ENCODE results near the gene EXOG.

EXOG gene

DNA sequence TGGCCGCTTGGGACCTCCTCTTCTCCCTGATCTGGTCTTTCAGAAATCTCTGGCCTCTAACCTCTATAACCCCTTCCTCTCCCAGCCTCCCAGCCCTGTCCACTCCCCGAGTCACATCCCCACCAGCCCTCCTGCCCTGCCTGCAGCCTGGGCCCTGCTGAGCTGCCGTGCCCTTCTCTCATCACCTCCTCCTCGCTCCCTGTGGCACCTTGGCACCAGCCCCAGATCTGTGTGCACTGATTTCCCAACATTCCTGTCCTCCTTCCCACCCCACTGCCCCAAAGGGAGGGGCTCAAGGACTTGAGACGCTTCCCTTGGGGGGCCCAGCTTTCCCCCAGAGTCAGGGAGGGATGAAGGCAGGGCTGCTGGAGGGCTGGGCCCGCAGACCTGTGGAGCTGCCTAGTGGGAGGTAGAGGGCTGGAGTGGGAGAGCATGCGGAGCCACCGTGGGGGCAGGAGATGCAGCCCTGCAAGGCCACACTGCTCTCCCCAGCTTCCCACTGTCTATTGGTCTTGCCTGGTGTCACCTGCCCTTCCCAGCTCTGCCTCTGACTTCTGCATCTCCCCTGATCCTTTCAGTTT lies 42.7 kb downstream of the EXOG start:
- Histone ChIP-seq H3K4me3 (ENCODE audit: low read length) (no peak overlapping the region), H3K36me3 (ENCODE audit: insufficient read depth, low read length) (no peaks in the 10 kb centered on the region), H3K4me1 (ENCODE audit: control insufficient read depth, insufficient read depth, low read length) (peaks cover 48% of the 10 kb centered on the region), H3K4me2 (ENCODE audit: low read length) (no peak overlapping the region), H3K9me3 (replicated peaks; ENCODE audit: low read length) (no peaks in the 10 kb centered on the region), H3K27me3 (ENCODE audit: control insufficient read depth, insufficient read depth, low read length) (no peaks in the 10 kb centered on the region), H3K9ac (ENCODE audit: low read depth, low read length) (no peak overlapping the region)

DNA sequence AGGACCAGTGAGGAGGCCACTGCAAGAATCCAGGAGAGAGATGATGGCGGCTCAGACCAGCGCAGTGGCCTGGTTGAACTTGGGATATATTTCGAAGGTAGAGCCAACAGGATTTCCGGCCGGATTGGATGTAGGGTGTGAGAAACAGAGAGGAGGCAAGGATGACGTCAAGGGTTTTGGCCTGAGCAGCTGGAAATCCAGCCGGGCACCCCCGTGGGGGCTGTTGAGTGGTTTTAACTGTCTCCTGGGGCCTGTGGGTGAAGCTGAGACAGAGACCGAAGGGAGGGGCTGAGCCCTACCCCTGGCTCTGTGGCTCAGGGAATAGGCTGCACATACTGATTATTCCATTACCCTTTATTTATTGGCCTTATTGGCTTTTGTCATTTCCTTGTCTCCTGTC lies 45.7 kb downstream of the EXOG start:
- no peaks in the 10 kb centered on the region for H3K36me3 ChIP-seq (ENCODE audit: insufficient read depth, low read length)
- H3K4me2 ChIP-seq (ENCODE audit: low read length): peak overlapping the region; percentile 70
- no peaks in the 10 kb centered on the region for H3K9me3 ChIP-seq (replicated peaks; ENCODE audit: low read length)
- H3K9ac ChIP-seq (ENCODE audit: low read depth, low read length): peak overlapping the region; percentile 87
- peaks cover 64% of the 10 kb centered on the region for H3K4me1 ChIP-seq (ENCODE audit: control insufficient read depth, insufficient read depth, low read length)
- H3K27me3 ChIP-seq (ENCODE audit: control insufficient read depth, insufficient read depth, low read length): no peaks in the 10 kb centered on the region
- H3K4me3 ChIP-seq (ENCODE audit: low read length): peak overlapping the region; percentile 40

DNA sequence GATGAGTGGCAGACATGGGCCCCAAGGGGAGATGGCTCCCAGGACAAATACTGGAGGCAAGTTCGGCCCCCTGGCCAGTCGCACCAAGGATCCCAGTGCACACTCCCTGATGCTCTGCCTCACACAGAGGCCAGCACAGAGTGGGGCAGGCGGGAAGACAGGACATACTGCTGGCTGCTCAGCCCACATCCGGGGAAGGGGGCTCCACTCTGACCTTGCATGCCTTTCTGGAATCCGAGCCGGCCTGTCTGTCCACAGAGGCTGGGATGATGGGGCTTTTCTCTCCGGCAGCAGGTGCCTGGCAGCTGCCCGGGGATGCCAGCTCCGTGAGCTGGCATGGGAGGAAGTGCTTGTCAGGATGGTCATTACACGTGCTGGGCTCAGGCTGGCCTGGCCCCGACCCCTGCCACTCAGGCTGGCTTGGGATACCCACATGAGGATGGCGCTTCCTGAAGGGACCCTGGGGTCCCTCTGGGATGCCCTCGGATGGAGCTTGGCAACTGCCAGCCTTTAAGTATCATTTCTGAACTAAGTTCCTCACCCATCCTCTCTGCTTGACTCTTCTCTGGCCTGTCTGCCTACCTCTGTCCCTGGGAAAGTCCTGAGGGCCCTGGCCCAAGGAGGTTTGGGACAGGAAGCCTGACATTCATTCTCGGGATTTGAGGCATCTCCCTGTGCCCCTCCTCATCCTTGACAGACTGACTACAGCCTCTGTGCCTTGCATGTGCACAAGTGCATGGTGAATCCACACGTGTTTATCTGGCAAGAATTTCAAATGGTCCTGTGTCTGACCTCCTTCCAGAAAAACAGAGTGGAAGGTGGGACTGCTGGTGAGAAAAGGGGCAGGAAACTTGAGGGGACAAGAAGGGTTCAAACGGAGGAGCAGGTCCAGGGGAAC lies 46.5 kb downstream of the EXOG start:
- H3K9me3 ChIP-seq (replicated peaks; ENCODE audit: low read length): no peaks in the 10 kb centered on the region
- H3K4me1 ChIP-seq (ENCODE audit: control insufficient read depth, insufficient read depth, low read length): peaks cover 64% of the 10 kb centered on the region
- H3K36me3 ChIP-seq (ENCODE audit: insufficient read depth, low read length): no peaks in the 10 kb centered on the region
- H3K4me2 ChIP-seq (ENCODE audit: low read length): peak overlapping the region; percentile 70
- peak overlapping the region; percentile 40 for H3K4me3 ChIP-seq (ENCODE audit: low read length)
- no peaks in the 10 kb centered on the region for H3K27me3 ChIP-seq (ENCODE audit: control insufficient read depth, insufficient read depth, low read length)
- peak overlapping the region; percentile 87 for H3K9ac ChIP-seq (ENCODE audit: low read depth, low read length)

DNA sequence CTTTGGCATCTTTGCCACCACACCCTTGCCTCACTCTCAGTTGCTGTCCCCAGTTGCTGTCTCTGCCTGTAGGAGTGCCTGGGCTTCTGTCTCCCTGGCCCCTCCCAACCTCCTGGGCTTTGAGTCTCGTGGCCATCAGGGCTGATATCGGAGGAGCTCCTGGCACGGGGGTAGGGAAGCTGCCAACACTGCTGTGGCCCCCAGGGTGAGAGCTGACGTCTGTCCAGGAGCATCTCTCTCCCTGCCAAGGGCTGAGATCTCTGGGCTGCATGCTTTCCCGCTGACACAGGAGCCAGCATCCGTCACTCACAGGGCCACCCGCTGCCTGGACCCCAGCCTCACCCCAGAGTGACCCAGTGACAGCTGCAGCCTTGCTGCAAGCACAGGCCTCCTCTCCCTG lies 47.4 kb downstream of the EXOG start:
- H3K9ac ChIP-seq (ENCODE audit: low read depth, low read length): peak overlapping the region; percentile 74
- H3K4me3 ChIP-seq (ENCODE audit: low read length): no peak overlapping the region
- no peak overlapping the region for H3K4me2 ChIP-seq (ENCODE audit: low read length)
- H3K9me3 ChIP-seq (replicated peaks; ENCODE audit: low read length): no peaks in the 10 kb centered on the region
- no peaks in the 10 kb centered on the region for H3K27me3 ChIP-seq (ENCODE audit: control insufficient read depth, insufficient read depth, low read length)
- no peaks in the 10 kb centered on the region for H3K36me3 ChIP-seq (ENCODE audit: insufficient read depth, low read length)
- H3K4me1 ChIP-seq (ENCODE audit: control insufficient read depth, insufficient read depth, low read length): peaks cover 68% of the 10 kb centered on the region

DNA sequence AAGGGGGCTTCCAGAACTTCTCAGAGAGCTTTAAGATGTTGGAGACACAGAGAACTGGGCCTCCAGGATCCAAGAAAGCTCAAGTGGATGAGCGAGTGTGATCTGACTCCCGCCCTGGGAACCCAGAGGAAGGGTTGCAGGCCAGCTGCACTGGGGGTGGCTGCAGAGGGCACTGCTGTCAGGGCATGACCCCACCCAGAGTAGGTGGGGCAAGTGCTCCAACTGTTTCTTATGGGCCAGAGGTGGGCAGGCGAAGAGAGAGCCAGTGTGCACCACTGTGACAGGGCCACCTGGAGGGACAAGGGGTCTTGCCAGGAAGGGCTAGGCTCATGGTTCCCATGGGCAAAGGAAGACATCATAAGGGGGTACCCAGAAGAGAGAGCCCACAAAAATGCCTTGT lies 48.8 kb downstream of the EXOG start:
- Histone ChIP-seq H3K4me3 (ENCODE audit: low read length) (no peak overlapping the region), H3K27me3 (ENCODE audit: control insufficient read depth, insufficient read depth, low read length) (no peaks in the 10 kb centered on the region), H3K4me2 (ENCODE audit: low read length) (no peak overlapping the region), H3K9ac (ENCODE audit: low read depth, low read length) (peak overlapping the region; percentile 74), H3K9me3 (replicated peaks; ENCODE audit: low read length) (no peaks in the 10 kb centered on the region), H3K4me1 (ENCODE audit: control insufficient read depth, insufficient read depth, low read length) (peaks cover 57% of the 10 kb centered on the region), H3K36me3 (ENCODE audit: insufficient read depth, low read length) (no peaks in the 10 kb centered on the region)

DNA sequence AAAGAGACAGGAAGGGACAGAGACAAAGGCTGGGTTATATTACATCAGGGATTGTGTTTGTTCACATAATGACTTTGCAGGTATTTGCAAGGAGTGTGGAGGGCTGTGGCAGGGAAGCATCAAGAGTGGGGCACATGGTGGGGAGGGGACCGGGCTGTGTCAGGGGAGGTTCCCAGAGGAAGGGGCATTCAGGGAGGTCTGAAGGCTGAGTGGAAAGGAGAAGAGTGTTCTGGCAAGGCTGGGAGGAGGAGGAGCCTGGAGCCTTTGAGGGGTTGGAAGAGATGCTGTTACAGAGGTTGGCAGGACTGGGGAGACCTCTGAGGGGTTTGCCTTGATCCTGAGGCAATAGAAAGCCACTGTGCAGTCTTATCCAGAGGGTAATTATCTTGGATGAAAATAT lies 49.4 kb downstream of the EXOG start:
- H3K4me3 ChIP-seq (ENCODE audit: low read length): no peak overlapping the region
- H3K9me3 ChIP-seq (replicated peaks; ENCODE audit: low read length): no peaks in the 10 kb centered on the region
- peaks cover 51% of the 10 kb centered on the region for H3K4me1 ChIP-seq (ENCODE audit: control insufficient read depth, insufficient read depth, low read length)
- H3K4me2 ChIP-seq (ENCODE audit: low read length): no peak overlapping the region
- H3K9ac ChIP-seq (ENCODE audit: low read depth, low read length): peak overlapping the region; percentile 9
- H3K27me3 ChIP-seq (ENCODE audit: control insufficient read depth, insufficient read depth, low read length): no peaks in the 10 kb centered on the region
- H3K36me3 ChIP-seq (ENCODE audit: insufficient read depth, low read length): no peaks in the 10 kb centered on the region

DNA sequence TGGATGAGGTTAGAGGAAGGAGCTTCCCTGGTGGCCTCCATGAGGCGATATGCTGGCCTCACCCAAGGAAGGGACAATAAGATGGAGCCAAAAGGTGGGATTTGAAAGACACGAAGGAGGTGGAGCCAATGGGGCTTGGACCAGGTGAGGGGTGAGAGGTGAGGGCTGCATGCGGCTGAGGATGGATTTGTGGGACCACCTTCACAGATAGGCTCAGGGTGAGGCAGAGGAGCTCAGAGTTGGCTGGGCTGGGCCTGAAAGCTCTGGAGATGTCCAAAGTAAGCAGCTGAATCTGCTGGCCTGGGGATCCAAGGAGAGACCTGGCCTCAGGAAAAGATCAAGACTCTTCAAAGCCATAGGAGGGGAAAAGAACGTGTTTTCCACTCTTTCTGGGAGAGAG lies 49.8 kb downstream of the EXOG start:
- Histone ChIP-seq H3K4me1 (ENCODE audit: control insufficient read depth, insufficient read depth, low read length) (peaks cover 51% of the 10 kb centered on the region), H3K4me3 (ENCODE audit: low read length) (no peak overlapping the region), H3K9ac (ENCODE audit: low read depth, low read length) (no peak overlapping the region), H3K9me3 (replicated peaks; ENCODE audit: low read length) (no peaks in the 10 kb centered on the region), H3K36me3 (ENCODE audit: insufficient read depth, low read length) (no peaks in the 10 kb centered on the region), H3K27me3 (ENCODE audit: control insufficient read depth, insufficient read depth, low read length) (no peaks in the 10 kb centered on the region), H3K4me2 (ENCODE audit: low read length) (no peak overlapping the region)

DNA sequence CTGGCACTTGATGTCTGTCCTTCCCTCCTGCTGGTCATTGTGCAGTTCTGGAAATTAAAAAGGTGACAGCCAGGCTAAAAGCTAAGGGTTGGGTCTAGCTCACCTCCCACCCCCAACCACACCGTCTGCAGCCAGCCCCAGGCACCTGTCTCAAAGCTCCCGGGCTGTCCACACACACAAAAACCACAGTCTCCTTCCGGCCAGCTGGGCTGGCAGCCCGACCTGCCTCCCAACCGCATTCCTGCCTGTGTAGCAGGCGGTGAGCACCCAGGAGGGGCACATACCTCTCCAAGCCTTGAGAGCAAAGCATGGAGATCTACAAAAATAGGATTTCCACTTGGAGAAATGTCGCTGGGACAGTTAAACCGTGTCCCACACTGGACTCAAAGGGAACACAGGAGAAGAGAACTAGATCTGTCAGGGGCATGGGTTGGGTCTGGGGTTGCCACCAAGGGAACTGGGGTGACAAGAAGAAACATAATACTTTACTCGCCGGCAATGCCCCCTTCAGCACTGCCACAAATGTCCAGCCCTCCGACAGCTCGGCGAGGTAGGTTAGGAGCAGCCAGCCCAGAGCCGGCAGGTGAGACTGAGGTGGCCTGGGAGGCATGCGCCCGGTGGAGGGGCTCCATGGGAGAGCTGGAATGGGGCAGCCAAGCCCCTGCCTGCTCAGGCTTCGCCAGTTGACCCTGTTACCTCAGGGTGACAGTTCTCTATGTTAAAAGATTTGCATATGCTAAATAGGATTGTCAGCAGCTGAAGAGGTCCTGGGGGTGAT lies 52.2 kb downstream of the EXOG start:
- peaks cover 27% of the 10 kb centered on the region for H3K4me1 ChIP-seq (ENCODE audit: control insufficient read depth, insufficient read depth, low read length)
- no peak overlapping the region for H3K9ac ChIP-seq (ENCODE audit: low read depth, low read length)
- no peaks in the 10 kb centered on the region for H3K36me3 ChIP-seq (ENCODE audit: insufficient read depth, low read length)
- no peak overlapping the region for H3K4me2 ChIP-seq (ENCODE audit: low read length)
- no peaks in the 10 kb centered on the region for H3K27me3 ChIP-seq (ENCODE audit: control insufficient read depth, insufficient read depth, low read length)
- no peaks in the 10 kb centered on the region for H3K9me3 ChIP-seq (replicated peaks; ENCODE audit: low read length)
- H3K4me3 ChIP-seq (ENCODE audit: low read length): no peak overlapping the region

DNA sequence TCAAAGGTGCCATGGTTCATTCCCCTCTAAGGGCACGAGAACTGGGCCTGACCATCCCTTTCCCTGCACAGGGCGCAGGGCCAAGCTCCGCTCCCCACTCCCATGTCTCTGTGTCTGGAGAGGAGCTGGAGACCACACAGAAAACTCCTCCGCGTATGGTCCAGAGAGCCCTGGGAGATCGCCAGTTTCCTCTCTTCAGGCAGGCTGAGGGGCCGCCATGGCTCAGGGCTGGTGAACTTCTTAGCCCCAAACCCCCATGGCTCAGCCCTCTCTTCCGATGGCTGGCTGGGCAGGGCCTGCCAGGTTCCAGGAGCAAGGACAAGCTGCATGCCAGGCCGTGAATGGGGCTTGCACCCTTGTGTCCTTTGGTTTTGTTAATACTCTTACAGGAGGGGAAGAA lies 52.9 kb downstream of the EXOG start:
- no peaks in the 10 kb centered on the region for H3K9me3 ChIP-seq (replicated peaks; ENCODE audit: low read length)
- no peak overlapping the region for H3K4me2 ChIP-seq (ENCODE audit: low read length)
- no peak overlapping the region for H3K4me3 ChIP-seq (ENCODE audit: low read length)
- no peaks in the 10 kb centered on the region for H3K36me3 ChIP-seq (ENCODE audit: insufficient read depth, low read length)
- no peaks in the 10 kb centered on the region for H3K27me3 ChIP-seq (ENCODE audit: control insufficient read depth, insufficient read depth, low read length)
- H3K4me1 ChIP-seq (ENCODE audit: control insufficient read depth, insufficient read depth, low read length): peaks cover 20% of the 10 kb centered on the region
- H3K9ac ChIP-seq (ENCODE audit: low read depth, low read length): no peak overlapping the region

DNA sequence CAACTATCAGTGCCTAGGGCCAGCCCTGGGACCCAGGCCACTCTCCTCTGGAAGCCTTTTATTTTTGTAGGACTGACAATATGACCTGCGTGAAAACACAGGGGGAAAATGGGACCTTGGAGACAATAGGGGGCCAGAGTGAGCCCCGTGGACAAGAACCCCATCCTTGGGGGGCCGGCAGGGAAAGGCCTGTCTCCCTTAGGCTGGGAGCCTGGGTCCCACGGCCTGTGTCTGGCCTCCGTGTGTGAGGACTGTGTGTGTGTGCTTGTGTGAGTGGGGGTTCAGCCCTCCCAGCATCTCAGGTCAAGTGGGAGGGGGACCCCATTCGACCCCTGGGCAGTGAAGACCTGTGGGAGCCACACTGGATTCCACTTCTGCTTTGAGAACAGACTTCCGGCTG lies 53.3 kb downstream of the EXOG start:
- Histone ChIP-seq H3K36me3 (ENCODE audit: insufficient read depth, low read length) (no peaks in the 10 kb centered on the region), H3K4me3 (ENCODE audit: low read length) (no peak overlapping the region), H3K9ac (ENCODE audit: low read depth, low read length) (no peak overlapping the region), H3K27me3 (ENCODE audit: control insufficient read depth, insufficient read depth, low read length) (no peaks in the 10 kb centered on the region), H3K4me2 (ENCODE audit: low read length) (no peak overlapping the region), H3K4me1 (ENCODE audit: control insufficient read depth, insufficient read depth, low read length) (peaks cover 16% of the 10 kb centered on the region), H3K9me3 (replicated peaks; ENCODE audit: low read length) (no peaks in the 10 kb centered on the region)

DNA sequence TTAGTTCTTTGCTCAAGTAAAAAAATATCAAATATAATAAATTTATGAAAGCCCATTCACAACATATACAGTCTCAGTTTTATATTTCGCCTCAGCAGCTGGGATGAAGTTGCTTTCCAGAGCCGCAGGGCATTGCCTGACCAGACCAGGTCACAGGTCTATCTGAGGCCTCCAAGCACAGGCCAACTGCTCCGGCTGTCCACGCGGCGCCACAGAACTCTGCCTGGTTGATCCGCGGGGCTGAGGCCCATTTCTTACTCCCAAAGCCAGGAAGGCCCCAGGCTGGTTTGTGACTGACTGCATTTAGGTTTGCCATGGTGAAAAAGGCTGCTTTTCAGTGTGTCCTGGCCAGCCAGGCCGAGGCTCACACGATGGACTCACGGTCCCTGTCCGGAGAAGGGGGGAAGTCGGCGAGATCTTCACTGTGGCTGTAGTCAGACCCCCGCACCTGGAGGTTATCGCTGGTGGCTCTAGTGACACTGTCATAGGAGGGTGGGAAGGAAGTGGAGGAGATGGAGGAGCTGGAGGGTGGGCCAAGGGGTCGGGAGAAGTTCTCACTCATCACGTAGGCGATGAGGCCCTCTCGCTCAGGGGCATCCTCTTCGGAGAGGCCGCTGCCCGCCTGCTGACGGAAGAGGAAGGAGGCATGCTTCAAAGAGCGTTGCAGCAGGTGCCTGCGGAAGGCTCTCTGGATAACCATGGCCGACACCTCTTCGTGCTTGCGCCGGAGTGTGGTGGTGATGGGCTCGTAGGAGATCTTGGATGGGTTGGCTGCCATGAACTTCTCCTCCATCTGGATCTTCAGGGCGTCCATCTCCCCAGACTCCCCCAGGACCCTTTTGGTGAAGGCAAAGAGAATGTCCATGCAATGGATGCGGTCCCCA lies 54.1 kb downstream of the EXOG start:
- no peaks in the 10 kb centered on the region for H3K9me3 ChIP-seq (replicated peaks; ENCODE audit: low read length)
- H3K27me3 ChIP-seq (ENCODE audit: control insufficient read depth, insufficient read depth, low read length): no peaks in the 10 kb centered on the region
- H3K4me1 ChIP-seq (ENCODE audit: control insufficient read depth, insufficient read depth, low read length): peaks cover 8% of the 10 kb centered on the region
- no peak overlapping the region for H3K4me2 ChIP-seq (ENCODE audit: low read length)
- H3K9ac ChIP-seq (ENCODE audit: low read depth, low read length): no peak overlapping the region
- no peaks in the 10 kb centered on the region for H3K36me3 ChIP-seq (ENCODE audit: insufficient read depth, low read length)
- no peak overlapping the region for H3K4me3 ChIP-seq (ENCODE audit: low read length)
